Measurements from ENCODE around the gene CAND2.
"Not testable (repeated sequence)": the region's sequence is repeated elsewhere in the genome, so short reads cannot be mapped to it uniquely, and the experiment has no call there.

CAND2 gene

DNA sequence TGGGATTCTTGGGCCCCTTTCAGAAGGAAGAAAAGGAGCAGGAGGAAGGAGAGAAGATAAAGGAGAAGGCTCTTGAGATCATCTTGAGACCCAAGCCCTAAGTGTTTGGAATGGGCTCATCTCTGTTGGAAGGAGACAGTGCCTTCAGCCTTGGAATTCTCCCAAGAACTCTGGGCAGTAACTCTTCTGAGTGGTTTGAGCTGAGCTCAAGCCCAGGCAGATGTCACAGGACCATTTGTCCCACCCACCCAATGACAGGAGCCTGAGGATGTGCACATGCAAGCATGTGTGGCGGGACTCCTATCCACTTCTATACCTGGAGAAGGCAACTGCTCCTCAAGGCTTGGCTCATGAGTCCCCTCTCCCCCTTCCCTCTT lies 22.8 kb upstream of the CAND2 start:
- Histone ChIP-seq H3K4me2 (ENCODE audit: low read depth, low read length, poor library complexity, severe bottlenecking) (no peak overlapping the region), H3K9me2 (replicated peaks; ENCODE audit: low read depth, low read length) (no peaks in the 10 kb centered on the region)

DNA sequence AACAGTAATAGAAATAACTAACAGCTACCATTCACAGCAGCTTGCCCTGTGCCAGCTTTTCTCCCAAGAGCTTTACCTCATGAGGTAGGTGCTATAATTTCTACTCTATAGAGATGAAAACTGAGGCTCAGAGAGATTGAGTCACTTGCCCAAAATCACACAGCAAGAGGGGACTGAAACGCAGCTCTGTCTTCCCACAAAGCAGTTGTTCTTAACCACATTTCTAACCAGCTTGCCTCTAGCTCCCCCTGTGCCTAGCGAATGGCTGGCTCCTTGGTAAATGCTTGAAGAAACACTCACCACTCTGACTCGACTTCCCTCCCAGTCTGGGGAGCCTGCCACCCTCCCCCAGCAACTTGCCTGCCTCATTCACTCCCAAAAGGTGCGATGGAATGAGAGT lies 21.9 kb upstream of the CAND2 start:
- H3K27me3 ChIP-seq (ENCODE audit: insufficient read depth, low read length, poor library complexity, severe bottlenecking), result no peaks in the 10 kb centered on the region
- no peak overlapping the region for H3K9ac ChIP-seq (ENCODE audit: low read depth, low read length, poor library complexity, severe bottlenecking)
- H2AFZ ChIP-seq (ENCODE audit: low read length), result no peak overlapping the region
- TF ChIP-seq EZH2phosphoT487 (IDR thresholded peaks at IDR 0.05; ENCODE audit: borderline replicate concordance), result no peak
- TF ChIP-seq, protein P1, sequence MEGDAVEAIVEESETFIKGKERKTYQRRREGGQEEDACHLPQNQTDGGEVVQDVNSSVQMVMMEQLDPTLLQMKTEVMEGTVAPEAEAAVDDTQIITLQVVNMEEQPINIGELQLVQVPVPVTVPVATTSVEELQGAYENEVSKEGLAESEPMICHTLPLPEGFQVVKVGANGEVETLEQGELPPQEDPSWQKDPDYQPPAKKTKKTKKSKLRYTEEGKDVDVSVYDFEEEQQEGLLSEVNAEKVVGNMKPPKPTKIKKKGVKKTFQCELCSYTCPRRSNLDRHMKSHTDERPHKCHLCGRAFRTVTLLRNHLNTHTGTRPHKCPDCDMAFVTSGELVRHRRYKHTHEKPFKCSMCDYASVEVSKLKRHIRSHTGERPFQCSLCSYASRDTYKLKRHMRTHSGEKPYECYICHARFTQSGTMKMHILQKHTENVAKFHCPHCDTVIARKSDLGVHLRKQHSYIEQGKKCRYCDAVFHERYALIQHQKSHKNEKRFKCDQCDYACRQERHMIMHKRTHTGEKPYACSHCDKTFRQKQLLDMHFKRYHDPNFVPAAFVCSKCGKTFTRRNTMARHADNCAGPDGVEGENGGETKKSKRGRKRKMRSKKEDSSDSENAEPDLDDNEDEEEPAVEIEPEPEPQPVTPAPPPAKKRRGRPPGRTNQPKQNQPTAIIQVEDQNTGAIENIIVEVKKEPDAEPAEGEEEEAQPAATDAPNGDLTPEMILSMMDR (conservative IDR thresholded peaks at IDR 0.05; ENCODE audit: low read length), result no peak
- no peaks in the 10 kb centered on the region for H4K20me1 ChIP-seq (ENCODE audit: insufficient read depth, low read length, poor library complexity, severe bottlenecking)
- H3K9me2 ChIP-seq (replicated peaks; ENCODE audit: low read depth, low read length), result no peaks in the 10 kb centered on the region
- H3K4me1 ChIP-seq (ENCODE audit: insufficient read depth, low read length, poor library complexity, severe bottlenecking), result no peaks in the 10 kb centered on the region
- H3K4me2 ChIP-seq (ENCODE audit: low read depth, low read length, poor library complexity, severe bottlenecking), result no peak overlapping the region
- H3K9me3 ChIP-seq (ENCODE audit: insufficient read depth, low read depth, low read length), result no peaks in the 10 kb centered on the region
- no peaks in the 10 kb centered on the region for H3K36me3 ChIP-seq (ENCODE audit: insufficient read depth, low read length)
- no peaks in the 10 kb centered on the region for H3K79me2 ChIP-seq (ENCODE audit: insufficient read depth, low read length)
- no peaks in the 10 kb centered on the region for H3F3A ChIP-seq (ENCODE audit: low read depth)
- H3K4me3 ChIP-seq (ENCODE audit: low read length, poor library complexity, severe bottlenecking), result no peak overlapping the region

More for the DNA sequence above, 22.8 kb upstream of the CAND2 start:
- H3K79me2 ChIP-seq (ENCODE audit: insufficient read depth, low read length), result no peaks in the 10 kb centered on the region
- TF ChIP-seq EZH2phosphoT487 (IDR thresholded peaks at IDR 0.05; ENCODE audit: borderline replicate concordance), result no peak
- TF ChIP-seq, protein P1 (conservative IDR thresholded peaks at IDR 0.05; ENCODE audit: low read length), result no peak
- H4K20me1 ChIP-seq (ENCODE audit: insufficient read depth, low read length, poor library complexity, severe bottlenecking), result no peaks in the 10 kb centered on the region
- no peaks in the 10 kb centered on the region for H3K27me3 ChIP-seq (ENCODE audit: insufficient read depth, low read length, poor library complexity, severe bottlenecking)
- no peaks in the 10 kb centered on the region for H3K4me1 ChIP-seq (ENCODE audit: insufficient read depth, low read length, poor library complexity, severe bottlenecking)
- no peaks in the 10 kb centered on the region for H3K36me3 ChIP-seq (ENCODE audit: insufficient read depth, low read length)
- no peak overlapping the region for H2AFZ ChIP-seq (ENCODE audit: low read length)
- no peak overlapping the region for H3K4me3 ChIP-seq (ENCODE audit: low read length, poor library complexity, severe bottlenecking)
- no peak overlapping the region for H3K9ac ChIP-seq (ENCODE audit: low read depth, low read length, poor library complexity, severe bottlenecking)
- no peaks in the 10 kb centered on the region for H3K9me3 ChIP-seq (ENCODE audit: insufficient read depth, low read depth, low read length)
- no peaks in the 10 kb centered on the region for H3F3A ChIP-seq (ENCODE audit: low read depth)

DNA sequence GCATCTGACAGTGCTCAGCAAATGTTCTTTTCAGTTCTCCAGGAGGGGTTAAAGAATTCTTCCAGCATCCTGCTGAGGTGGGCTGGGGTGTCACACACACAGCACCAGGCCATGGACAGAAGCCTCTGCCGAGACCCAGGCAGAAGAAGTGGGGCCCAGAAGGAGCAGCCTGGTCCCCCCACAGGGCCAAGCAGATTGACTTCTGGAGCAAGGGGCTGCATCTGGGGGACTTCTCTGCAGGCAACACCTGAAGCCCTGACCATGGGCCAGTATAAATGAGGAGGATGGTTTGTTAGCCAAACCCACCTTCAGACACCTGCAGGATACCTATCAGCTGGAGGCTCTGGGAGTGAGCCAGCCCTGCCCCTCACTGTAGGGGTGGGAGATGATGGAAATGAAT lies 21.3 kb upstream of the CAND2 start:
- Histone ChIP-seq H3K9me2 (replicated peaks; ENCODE audit: low read depth, low read length) (no peaks in the 10 kb centered on the region), H3K79me2 (ENCODE audit: insufficient read depth, low read length) (no peaks in the 10 kb centered on the region), H3K4me2 (ENCODE audit: low read depth, low read length, poor library complexity, severe bottlenecking) (no peak overlapping the region), H3F3A (ENCODE audit: low read depth) (no peaks in the 10 kb centered on the region), H2AFZ (ENCODE audit: low read length) (no peak overlapping the region), H3K4me1 (ENCODE audit: insufficient read depth, low read length, poor library complexity, severe bottlenecking) (no peaks in the 10 kb centered on the region), H3K9ac (ENCODE audit: low read depth, low read length, poor library complexity, severe bottlenecking) (no peak overlapping the region), H3K27me3 (ENCODE audit: insufficient read depth, low read length, poor library complexity, severe bottlenecking) (no peaks in the 10 kb centered on the region), H3K4me3 (ENCODE audit: low read length, poor library complexity, severe bottlenecking) (no peak overlapping the region), H3K9me3 (ENCODE audit: insufficient read depth, low read depth, low read length) (no peaks in the 10 kb centered on the region), H4K20me1 (ENCODE audit: insufficient read depth, low read length, poor library complexity, severe bottlenecking) (no peaks in the 10 kb centered on the region), H3K36me3 (ENCODE audit: insufficient read depth, low read length) (no peaks in the 10 kb centered on the region)
- TF ChIP-seq, protein P1 (conservative IDR thresholded peaks at IDR 0.05; ENCODE audit: low read length), result no peak
- TF ChIP-seq EZH2phosphoT487 (IDR thresholded peaks at IDR 0.05; ENCODE audit: borderline replicate concordance), result no peak

DNA sequence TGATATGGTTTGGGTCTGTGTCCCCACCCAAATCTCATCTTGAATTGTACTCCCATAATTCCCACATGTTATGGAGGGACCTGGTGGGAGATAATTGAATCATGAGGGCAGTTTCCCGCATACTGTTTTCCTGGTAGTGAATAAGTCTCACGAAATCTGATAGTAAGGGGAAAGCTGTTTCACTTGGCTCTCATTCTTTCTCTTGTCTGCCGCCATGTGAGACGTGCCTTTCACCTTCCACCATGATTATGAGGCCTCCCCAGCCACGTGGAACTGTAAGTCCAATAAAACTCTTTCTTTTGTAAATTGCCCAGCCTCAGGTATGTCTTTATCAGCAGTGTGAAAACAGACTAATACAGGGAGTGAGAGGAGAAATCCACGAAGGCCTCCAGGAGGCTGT lies 20.5 kb upstream of the CAND2 start:
- not testable (repeated sequence) for H3K4me2 ChIP-seq (ENCODE audit: low read depth, low read length, poor library complexity, severe bottlenecking); H3K27me3 ChIP-seq (ENCODE audit: insufficient read depth, low read length, poor library complexity, severe bottlenecking); H3K4me1 ChIP-seq (ENCODE audit: insufficient read depth, low read length, poor library complexity, severe bottlenecking); H4K20me1 ChIP-seq (ENCODE audit: insufficient read depth, low read length, poor library complexity, severe bottlenecking); H3K36me3 ChIP-seq (ENCODE audit: insufficient read depth, low read length); H3F3A ChIP-seq (ENCODE audit: low read depth); H3K9ac ChIP-seq (ENCODE audit: low read depth, low read length, poor library complexity, severe bottlenecking); H2AFZ ChIP-seq (ENCODE audit: low read length); H3K9me3 ChIP-seq (ENCODE audit: insufficient read depth, low read depth, low read length); H3K4me3 ChIP-seq (ENCODE audit: low read length, poor library complexity, severe bottlenecking); H3K79me2 ChIP-seq (ENCODE audit: insufficient read depth, low read length); H3K9me2 ChIP-seq (replicated peaks; ENCODE audit: low read depth, low read length)

Data from Loucy (cell line).